T1000 (cell line): ENCODE results near the gene ABCA12.

ENCODE experiments used
- DNase-seq: peaks from one replicate; lab custom pipeline; 2025; ENCODE audit warnings: mixed read lengths; lab: John Stamatoyannopoulos, UW

ABCA12 gene

DNA sequence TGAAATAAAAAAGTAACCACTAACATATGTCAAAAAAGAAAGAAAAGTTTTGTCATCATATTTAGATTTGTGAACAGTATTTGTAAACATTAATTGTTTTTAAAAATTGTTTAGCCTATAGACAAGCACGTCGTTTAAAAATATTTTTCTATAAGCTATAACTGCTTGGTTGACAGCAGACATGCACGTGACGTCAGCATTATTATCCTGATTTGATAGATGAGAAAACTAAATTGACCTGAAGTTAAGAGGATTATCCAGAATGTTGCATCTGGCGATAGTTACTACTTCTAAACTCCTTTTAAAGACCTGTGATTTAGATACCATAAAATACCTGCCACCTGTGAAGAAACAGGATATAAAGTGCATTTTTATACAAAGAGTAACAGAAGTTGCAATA lies 172.0 kb downstream of the ABCA12 start:
- no peak for DNase-seq

DNA sequence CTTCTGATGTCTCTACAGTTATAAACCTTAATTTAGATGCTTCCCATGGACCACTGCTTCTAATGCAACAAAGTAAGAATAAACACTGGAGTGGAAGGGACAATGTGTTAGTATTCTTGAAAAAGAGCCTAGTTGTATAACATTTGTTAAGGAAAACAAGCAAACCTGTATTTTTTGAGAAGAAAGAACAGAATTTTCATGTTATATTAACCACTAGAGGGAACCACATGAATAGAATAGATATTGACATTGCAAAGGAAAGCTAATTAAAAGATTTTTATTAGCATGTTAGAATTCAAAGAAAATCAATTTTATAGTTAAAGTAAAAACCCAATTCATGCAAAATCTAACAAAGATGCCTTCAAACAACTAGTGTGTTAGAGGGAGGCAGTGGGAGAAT lies 177.7 kb downstream of the ABCA12 start:
- no peak for DNase-seq

DNA sequence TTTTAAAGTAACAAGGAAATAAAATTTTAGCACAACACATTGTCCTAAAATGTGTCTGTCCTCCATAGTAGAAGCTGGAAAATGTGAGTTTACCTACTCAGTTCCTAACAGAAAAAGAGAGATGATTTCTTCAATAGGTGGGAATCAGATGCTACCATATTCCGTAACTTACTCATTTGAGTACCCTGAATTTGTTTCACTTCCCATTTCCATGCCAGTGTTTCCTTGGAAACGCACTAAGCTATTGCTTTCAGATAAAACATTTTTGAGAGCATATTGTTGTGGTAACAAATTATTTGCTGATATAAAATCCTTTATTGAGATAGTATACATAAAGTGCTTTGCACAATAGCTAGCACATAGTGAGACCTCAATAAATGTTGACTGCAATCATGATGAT lies 191.5 kb downstream of the ABCA12 start:
- DNase-seq, result no peak

DNA sequence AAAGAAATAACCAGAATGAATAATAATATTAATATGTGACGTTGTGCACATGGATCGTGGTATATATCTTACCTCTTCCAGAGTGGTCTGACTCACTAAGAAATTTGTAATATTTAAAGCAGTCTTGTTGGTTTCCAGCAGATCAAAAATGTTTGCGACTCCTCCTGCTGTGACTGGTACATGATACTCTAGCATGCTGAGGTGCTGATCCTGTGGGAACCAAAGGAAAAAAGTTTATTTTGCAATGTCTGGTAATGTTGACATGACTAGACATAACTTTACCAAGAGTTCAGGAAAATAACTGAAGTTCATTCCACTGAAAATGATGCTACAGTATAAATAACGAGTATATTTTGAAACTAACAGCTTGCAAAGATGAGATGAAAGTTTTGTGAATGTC lies 204.4 kb downstream of the ABCA12 start:
- no peak for DNase-seq

DNA sequence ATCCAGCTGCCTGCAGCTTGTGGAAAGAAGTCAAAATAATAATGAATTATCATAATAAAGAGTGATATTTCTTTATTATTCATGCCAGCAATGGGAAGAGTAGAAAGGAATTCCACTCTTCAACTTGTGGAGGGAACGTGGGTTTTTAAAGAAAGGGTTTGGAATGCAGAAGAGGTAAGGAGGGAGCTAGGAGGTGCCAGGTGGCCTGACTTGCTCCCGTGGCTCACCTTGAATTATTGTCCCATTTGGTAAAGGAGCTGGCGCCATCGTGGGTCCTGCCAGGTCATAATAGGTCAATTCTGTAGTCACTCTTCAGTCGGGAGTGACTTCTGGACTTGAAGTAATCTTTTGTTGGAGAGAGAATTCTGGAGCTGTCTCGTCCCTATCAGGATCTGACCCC lies 233.8 kb downstream of the ABCA12 start:
- DNase-seq, result no peak

DNA sequence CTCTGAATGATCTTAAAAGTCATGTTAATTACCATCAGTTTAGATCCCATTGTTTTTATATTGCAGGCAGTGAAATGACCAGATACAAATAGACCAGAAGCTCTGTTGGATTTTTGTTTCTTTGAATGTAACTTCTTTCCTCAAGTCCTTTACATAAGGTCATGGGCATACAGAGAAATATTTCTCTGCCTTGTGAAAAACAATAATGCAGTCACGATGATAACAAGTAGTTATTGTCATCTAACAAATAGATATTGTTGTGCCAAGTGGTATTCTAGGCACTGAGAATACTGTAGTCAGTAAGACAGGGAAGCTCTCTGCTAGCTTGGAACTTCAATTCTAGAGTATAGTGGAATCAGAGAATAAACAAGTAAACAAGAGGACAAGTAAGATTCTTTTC lies 234.2 kb downstream of the ABCA12 start:
- no peak for DNase-seq

DNA sequence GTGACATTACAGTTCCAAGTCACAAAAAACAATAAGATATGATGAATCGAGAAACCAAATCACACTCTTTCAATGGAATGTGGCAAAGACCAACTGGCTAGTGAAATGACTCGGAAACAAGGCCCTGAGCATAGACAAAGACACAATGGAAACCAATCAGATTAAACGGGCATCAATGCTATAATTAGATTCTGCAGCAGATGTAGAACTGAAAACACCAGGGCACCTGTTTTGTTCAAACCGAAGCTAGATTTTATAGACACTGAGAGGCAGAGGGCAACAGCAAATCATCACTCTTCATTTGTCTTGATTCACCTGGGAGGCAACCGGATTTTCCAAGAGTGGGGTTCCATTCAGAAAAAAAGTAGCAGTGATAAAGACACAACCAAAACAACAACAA lies 236.1 kb downstream of the ABCA12 start:
- DNase-seq, result no peak

DNA sequence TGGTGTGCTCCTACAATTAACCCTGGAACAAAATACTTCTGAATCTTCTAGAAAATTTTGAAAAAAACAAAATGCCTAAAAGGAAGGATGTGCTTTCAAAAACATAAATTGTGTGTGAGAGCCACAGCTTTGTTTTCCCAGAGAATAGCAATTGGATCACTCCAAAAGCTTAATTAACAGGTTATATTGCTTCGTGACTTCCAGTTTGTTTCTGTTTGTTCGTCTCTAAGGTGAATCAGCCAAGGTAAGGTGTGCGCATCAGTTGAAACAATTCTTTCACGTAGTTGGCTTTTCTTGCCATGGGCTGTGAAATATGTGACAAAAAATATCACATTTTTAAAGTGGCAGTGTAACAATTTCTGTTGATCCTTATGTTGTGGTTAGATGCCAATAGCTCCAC lies 238.7 kb downstream of the ABCA12 start:
- DNase-seq, result no peak

DNA sequence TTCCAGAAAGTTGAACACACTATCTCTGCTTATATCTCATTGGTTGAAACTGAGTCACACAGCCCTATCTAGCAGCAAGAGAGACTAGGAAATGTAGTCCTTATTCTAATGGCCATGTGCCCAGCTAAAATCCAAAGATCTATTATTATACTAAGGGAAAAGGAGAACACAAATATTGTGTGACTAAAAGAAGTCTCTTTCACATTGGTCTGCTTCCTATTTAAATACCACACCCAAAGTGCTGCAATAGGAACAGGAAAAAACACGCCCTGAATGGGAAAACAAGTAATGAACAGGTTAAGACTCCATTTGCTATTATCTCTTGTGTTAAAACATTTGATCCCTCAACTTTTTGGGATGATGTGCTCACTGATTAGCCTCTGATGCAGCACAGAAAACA lies 242.2 kb downstream of the ABCA12 start:
- no peak for DNase-seq

DNA sequence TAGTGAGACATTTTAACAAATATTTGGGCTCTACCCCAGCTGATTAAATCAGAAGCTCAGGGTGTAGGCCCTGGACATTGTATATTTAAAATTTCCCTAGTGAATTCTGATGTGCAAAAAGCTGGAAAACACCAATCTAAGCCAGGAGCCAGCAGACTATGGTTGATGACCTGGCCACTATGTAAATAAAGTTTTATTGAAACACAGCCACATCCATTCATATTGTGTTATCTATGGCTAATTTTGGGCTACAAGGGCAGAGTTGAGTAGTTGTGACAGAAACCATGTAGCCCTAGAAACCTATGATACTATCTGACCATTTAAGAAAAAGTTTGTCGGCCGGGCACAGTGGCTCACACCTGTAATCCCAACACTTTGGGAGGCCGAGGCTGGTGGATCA lies 243.0 kb downstream of the ABCA12 start:
- DNase-seq, result no peak

DNA sequence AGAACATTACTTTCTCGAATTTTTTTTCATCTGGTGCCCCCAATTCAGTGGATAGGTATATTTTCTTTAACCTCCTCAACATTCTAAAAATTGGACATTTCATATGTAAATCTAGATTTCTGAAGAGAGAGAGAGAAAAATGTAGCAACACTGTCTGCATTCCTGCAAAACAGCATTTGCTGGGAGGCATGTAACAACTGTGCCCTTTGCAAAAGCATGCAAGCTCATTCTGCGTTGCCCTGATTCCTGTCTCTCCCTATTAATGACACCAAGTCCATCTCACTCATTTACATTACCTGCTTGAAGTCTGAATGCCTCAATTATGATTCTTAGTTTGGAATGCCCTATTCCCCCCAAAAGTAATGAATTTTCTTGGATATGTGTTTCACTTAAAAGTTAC lies 249.1 kb downstream of the ABCA12 start:
- DNase-seq, result no peak

DNA sequence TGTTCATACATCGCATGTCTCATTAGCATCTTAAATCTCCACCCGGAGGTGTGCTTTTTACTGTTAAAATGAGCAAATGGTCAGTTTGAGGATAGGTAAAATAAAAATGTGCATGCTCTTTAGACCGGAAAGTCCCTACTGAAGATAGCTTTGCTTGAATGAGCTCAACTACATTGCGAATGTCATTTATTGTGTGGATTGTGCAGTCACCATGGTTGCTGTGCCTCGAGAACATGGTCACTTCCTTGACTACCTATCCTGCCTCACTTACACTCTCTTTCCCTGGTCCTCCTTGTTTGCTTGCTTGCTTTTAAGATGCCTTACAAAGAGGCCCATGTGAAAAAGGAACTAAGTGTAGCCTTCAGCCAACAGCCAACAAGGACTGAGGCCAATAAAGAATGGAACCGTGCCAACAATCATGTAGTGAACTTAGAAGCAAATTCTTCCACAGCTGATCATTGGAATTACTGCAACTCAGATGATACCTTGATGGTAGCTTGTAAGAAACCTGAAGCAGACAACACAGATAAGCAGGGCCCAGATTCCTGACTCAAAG lies 256.7 kb downstream of the ABCA12 start:
- DNase-seq, result no peak
